GM23338 (cell line): ENCODE data around the gene R3HDM2. TPM values are rescaled to one million over a fixed set of nuclear protein-coding genes. Genes with fewer than 3 reads are reported as not detected.
A peak's percentile ranks its signal among the peaks of the same experiment; 100 is the strongest.

Experiments used
- ATAC-seq: fragments of 200-7000 bp; cut with Tn5 transposase; 3 replicates; pipeline ENCODE4 v1.9.1; 2020
- DNase-seq: peaks from one replicate; pipeline ENCODE4 v3.0.0-alpha.2; 2015; ENCODE audit warnings: low spot score
- H2AFZ ChIP-seq: fragments of 200-600 bp; sonication (generic); 2 replicates; pipeline ENCODE4 v1.8.0; 2016; ENCODE audit warnings: antibody characterized with exemption, mild to moderate bottlenecking, moderate library complexity
- H3F3A ChIP-seq: fragments of 200-600 bp; sonication (generic); replicated peaks from 2 replicates; pipeline ENCODE4 v1.8.0; 2017; ENCODE audit warnings: antibody characterized with exemption, mixed run types, low read depth
- H3K27ac ChIP-seq: fragments of 200-600 bp; sonication (generic); 2 replicates; pipeline ENCODE4 v1.6.1; 2016; ENCODE audit warnings: low read depth
- H3K27me3 ChIP-seq: fragments of 200-600 bp; sonication (generic); 2 replicates; pipeline ENCODE4 v1.8.0; 2016; ENCODE audit warnings: mild to moderate bottlenecking, mixed run types, moderate library complexity; ENCODE audit not compliant: insufficient read depth
- H3K36me3 ChIP-seq: fragments of 200-600 bp; sonication (generic); 2 replicates; pipeline ENCODE4 v1.8.0; 2016; ENCODE audit warnings: mild to moderate bottlenecking; ENCODE audit not compliant: insufficient read depth
- H3K4me1 ChIP-seq: fragments of 200-600 bp; sonication (generic); 2 replicates; pipeline ENCODE4 v1.8.0; 2016; ENCODE audit warnings: mild to moderate bottlenecking, moderate library complexity; ENCODE audit not compliant: insufficient read depth
- H3K4me2 ChIP-seq: fragments of 200-600 bp; sonication (generic); 2 replicates; pipeline ENCODE4 v1.7.1; 2017; ENCODE audit warnings: mixed run types
- H3K4me3 ChIP-seq: fragments of 200-600 bp; sonication (generic); 2 replicates; pipeline ENCODE4 v1.6.1; 2016; ENCODE audit warnings: mixed run types
- H3K79me2 ChIP-seq: fragments of 200-600 bp; sonication (generic); replicated peaks from 2 replicates; pipeline ENCODE4 v1.8.0; 2017; ENCODE audit warnings: mild to moderate bottlenecking; ENCODE audit not compliant: insufficient read depth
- H3K9me2 ChIP-seq: fragments of 200-600 bp; sonication (generic); 2 replicates; pipeline ENCODE4 v1.8.0; 2017; ENCODE audit not compliant: insufficient read depth
- H4K20me1 ChIP-seq: fragments of 200-600 bp; sonication (generic); replicated peaks from 2 replicates; pipeline ENCODE4 v1.8.0; 2017; ENCODE audit warnings: mild to moderate bottlenecking; ENCODE audit not compliant: insufficient read depth
- H3K27ac Mint-ChIP-seq: 2 replicates; pipeline ENCODE4 v1.8.0; 2020; ENCODE audit warnings: inconsistent platforms, mild to moderate bottlenecking, moderate library complexity, mixed read lengths
- H3K27me3 Mint-ChIP-seq: 3 replicates; pipeline ENCODE4 v1.8.0; 2022; ENCODE audit warnings: low read depth, mild to moderate bottlenecking, moderate library complexity, mixed read lengths, inconsistent platforms; ENCODE audit not compliant: insufficient read depth, poor library complexity
- H3K36me3 Mint-ChIP-seq: 3 replicates; pipeline ENCODE4 v1.8.0; 2021; ENCODE audit warnings: low read depth, mild to moderate bottlenecking, inconsistent platforms, moderate library complexity, mixed read lengths
- H3K4me1 Mint-ChIP-seq: 3 replicates; pipeline ENCODE4 v1.8.0; 2020; ENCODE audit warnings: mild to moderate bottlenecking, inconsistent platforms, mixed read lengths
- H3K4me3 Mint-ChIP-seq: 3 replicates; pipeline ENCODE4 v1.8.0; 2021; ENCODE audit warnings: moderate library complexity, mild to moderate bottlenecking, inconsistent platforms, mixed read lengths
- H3K9me3 Mint-ChIP-seq: 3 replicates; pipeline ENCODE4 v1.8.0; 2020; ENCODE audit warnings: moderate library complexity, mild to moderate bottlenecking, inconsistent platforms, mixed read lengths
- CREB1 ChIP-seq: fragments of 250-450 bp; sonication (Bioruptor Pico); IDR thresholded peaks from 2 replicates; pipeline ENCODE4 v1.5.0; 2020; ENCODE audit warnings: low read depth, mild to moderate bottlenecking, moderate library complexity
- CTCF ChIP-seq, 2 experiments: fragments of 200-600 bp in 1 of 2; sonication (generic) in 1 of 2; conservative IDR thresholded peaks; 2 replicates each; pipeline versions ENCODE4 v1.5.1 to v1.6.1; 2016 to 2017; ENCODE audit warnings: antibody characterized with exemption in 2 of 2, low read depth in 2 of 2, mild to moderate bottlenecking in 2 of 2, moderate library complexity in 1 of 2
- JUNB ChIP-seq: IDR thresholded peaks from one replicate; pipeline ENCODE4 v1.6.1; 2016; ENCODE audit warnings: antibody characterized with exemption; ENCODE audit not compliant: unreplicated experiment
- NANOG ChIP-seq: IDR thresholded peaks from 2 replicates; pipeline ENCODE4 v1.6.1; 2016; ENCODE audit warnings: antibody characterized with exemption, borderline replicate concordance
- STAT1 ChIP-seq: IDR thresholded peaks from one replicate; pipeline ENCODE4 v1.6.1; 2016; ENCODE audit warnings: antibody characterized with exemption; ENCODE audit not compliant: unreplicated experiment
- ZNF114 ChIP-seq: fragments of 250-450 bp; sonication (Bioruptor Pico); IDR thresholded peaks from 2 replicates; pipeline ENCODE4 v1.5.0; 2020; ENCODE audit warnings: mild to moderate bottlenecking, moderate library complexity
- ZNF331 ChIP-seq: fragments of 250-450 bp; sonication (Bioruptor Pico); IDR thresholded peaks from 2 replicates; pipeline ENCODE4 v1.5.0; 2020; ENCODE audit warnings: low read depth, mild to moderate bottlenecking, moderate library complexity
- ZNF462 ChIP-seq: fragments of 250-450 bp; sonication (Bioruptor Pico); IDR thresholded peaks from 2 replicates; pipeline ENCODE4 v1.5.0; 2020; ENCODE audit warnings: mild to moderate bottlenecking, moderate library complexity
- polyA plus RNA-seq: library from polyadenylated mRNA; unstranded; fragments of >200 nt; fragmentation: Nextera tagmentation; extraction: Ambion mirVana; gene quantifications from 2 replicates; pipeline ENCODE4 v1.2.1, GENCODE V29; 2016
- total RNA-seq: library from RNA; depleted of rRNA; stranded (reverse); fragments of >200 nt; shearing (Covaris generic); gene quantifications from 2 replicates; pipeline ENCODE4 v1.2.3, GENCODE V29; 2014
- TF ChIP-seq, protein P1 (sequence below): IDR thresholded peaks from one replicate; pipeline ENCODE4 v1.6.1; 2018; ENCODE audit warnings: antibody characterized with exemption; ENCODE audit not compliant: unreplicated experiment

Gene R3HDM2
- total and polyA plus RNA-seq, 2 experiments from 2014 or later: 9.6 to 19.6 TPM

DNA sequence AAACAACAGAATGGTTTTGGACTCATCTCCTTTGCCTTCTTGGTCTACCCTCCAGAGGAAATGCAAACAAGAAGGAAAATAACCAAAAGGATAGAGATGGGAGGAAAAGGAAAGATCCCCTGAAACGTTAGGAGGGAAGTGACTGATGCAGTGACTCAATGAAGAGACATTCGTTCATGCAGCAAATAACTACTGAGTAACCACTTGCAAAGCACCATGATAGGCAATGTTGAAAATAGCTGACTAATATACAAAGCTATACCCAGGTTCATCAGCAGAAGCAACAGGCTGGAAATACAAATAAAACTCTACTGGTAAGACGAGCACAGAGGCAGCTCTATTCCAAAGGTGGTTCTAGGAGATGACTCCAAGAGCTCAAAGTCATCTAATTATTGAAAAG is 41.8 kb downstream of the R3HDM2 start:
- Histone ChIP-seq H3K4me2 (no peak overlapping the region), H3K4me3 (no peak overlapping the region), H3K79me2 (no peaks in the 10 kb centered on the region), H3K36me3 (no peaks in the 10 kb centered on the region; the same call in 1 of the 2 replicates), H3K27me3 (no peaks in the 10 kb centered on the region), H3K27ac (no peak overlapping the region), H4K20me1 (no peaks in the 10 kb centered on the region; the same call in 1 of the 2 replicates), H3K9me2 (no peaks in the 10 kb centered on the region), H3K4me1 (peaks cover 9% of the 10 kb centered on the region; the same call in 1 of the 2 replicates), H3F3A (no peaks in the 10 kb centered on the region), H2AFZ (no peak overlapping the region)
- Mint-ChIP-seq H3K27me3 (peaks cover 4% of the 10 kb centered on the region), H3K4me1 (peaks cover 12% of the 10 kb centered on the region), H3K36me3 (peaks cover 23% of the 10 kb centered on the region), H3K4me3 (no peak overlapping the region), H3K9me3 (no peaks in the 10 kb centered on the region), H3K27ac (no peak overlapping the region)
- DNase-seq (no peak), ATAC-seq (no peak)
- TF ChIP-seq, protein P1, sequence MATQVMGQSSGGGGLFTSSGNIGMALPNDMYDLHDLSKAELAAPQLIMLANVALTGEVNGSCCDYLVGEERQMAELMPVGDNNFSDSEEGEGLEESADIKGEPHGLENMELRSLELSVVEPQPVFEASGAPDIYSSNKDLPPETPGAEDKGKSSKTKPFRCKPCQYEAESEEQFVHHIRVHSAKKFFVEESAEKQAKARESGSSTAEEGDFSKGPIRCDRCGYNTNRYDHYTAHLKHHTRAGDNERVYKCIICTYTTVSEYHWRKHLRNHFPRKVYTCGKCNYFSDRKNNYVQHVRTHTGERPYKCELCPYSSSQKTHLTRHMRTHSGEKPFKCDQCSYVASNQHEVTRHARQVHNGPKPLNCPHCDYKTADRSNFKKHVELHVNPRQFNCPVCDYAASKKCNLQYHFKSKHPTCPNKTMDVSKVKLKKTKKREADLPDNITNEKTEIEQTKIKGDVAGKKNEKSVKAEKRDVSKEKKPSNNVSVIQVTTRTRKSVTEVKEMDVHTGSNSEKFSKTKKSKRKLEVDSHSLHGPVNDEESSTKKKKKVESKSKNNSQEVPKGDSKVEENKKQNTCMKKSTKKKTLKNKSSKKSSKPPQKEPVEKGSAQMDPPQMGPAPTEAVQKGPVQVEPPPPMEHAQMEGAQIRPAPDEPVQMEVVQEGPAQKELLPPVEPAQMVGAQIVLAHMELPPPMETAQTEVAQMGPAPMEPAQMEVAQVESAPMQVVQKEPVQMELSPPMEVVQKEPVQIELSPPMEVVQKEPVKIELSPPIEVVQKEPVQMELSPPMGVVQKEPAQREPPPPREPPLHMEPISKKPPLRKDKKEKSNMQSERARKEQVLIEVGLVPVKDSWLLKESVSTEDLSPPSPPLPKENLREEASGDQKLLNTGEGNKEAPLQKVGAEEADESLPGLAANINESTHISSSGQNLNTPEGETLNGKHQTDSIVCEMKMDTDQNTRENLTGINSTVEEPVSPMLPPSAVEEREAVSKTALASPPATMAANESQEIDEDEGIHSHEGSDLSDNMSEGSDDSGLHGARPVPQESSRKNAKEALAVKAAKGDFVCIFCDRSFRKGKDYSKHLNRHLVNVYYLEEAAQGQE: no peak
- no peak for TF ChIP-seq CREB1 (CRISPR knock-in tag)
- TF ChIP-seq CTCF (conservative IDR thresholded peaks at IDR 0.05; ENCODE audit: low read depth in 2 of 2): no peak

DNA sequence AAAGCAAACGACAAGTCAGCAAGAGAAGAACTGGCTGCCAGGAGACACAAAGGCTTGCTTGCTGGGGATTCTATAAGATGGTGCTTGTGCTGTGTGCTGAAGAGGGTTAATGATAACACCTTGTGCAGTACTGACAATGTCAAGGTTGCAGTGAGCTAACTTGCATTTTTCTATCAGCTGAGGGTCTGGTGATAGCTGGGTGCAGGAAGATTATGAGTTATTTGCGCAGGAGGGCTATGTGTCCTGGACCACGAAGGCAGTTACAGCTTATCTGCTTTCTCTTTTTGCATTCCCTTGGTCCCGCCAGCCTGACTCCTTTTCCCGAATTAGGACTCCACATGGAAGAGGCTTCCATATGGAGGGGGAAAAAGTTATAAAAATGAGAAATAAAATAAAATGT is 42.4 kb downstream of the R3HDM2 start:
- Histone ChIP-seq H3F3A (no peaks in the 10 kb centered on the region), H2AFZ (no peak overlapping the region), H3K36me3 (no peaks in the 10 kb centered on the region; the same call in 1 of the 2 replicates), H3K27me3 (no peaks in the 10 kb centered on the region), H3K9me2 (no peaks in the 10 kb centered on the region), H4K20me1 (no peaks in the 10 kb centered on the region; the same call in 1 of the 2 replicates), H3K4me1 (peaks cover 9% of the 10 kb centered on the region; the same call in 1 of the 2 replicates), H3K4me3 (no peak overlapping the region), H3K4me2 (no peak overlapping the region), H3K27ac (no peak overlapping the region), H3K79me2 (no peaks in the 10 kb centered on the region)
- DNase-seq (no peak), ATAC-seq (no peak)
- Mint-ChIP-seq H3K9me3 (no peaks in the 10 kb centered on the region), H3K36me3 (peaks cover 19% of the 10 kb centered on the region), H3K4me3 (no peak overlapping the region), H3K4me1 (peaks cover 12% of the 10 kb centered on the region), H3K27me3 (peaks cover 4% of the 10 kb centered on the region), H3K27ac (peak overlapping the region; percentile 13; the same call in 1 of the 2 replicates)
- TF ChIP-seq ZNF331 (CRISPR knock-in tag) (no peak), CREB1 (CRISPR knock-in tag) (no peak), ZNF462 (CRISPR knock-in tag) (no peak), JUNB (no peak), NANOG (no peak), STAT1 (no peak), ZNF114 (CRISPR knock-in tag) (no peak)
